GM19395 (cell line): Measurements from ENCODE around the gene PSMG4.

ENCODE experiments used
- ATAC-seq: cut with Tn5 transposase; IDR thresholded peaks from one replicate; pipeline ENCODE4 v1.9.1; 2021; ENCODE audit warnings: mild to moderate bottlenecking, moderate library complexity; ENCODE audit not compliant: unreplicated experiment

The PSMG4 gene

DNA sequence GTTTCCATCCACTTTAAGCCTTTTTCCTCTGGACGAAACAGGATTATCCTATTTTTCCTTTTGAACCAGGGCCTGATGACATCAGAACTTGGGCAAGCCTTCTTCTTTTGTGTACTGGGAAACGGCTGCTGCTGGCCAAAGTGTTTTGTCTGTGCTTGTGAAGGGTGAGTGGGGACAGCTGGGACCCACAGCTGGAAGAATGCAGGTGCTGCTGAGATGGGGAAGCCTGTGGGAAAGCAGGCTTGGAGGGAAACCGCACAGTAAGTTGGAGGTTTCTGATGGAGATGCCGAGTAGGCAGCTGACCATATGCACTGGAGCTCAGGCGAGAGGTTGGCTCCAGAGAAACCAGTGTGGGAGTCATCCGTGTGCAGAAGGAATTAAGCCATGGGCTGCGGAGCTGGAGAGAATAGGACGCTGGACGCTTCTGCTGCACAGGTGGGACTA is 8.5 kb upstream of the PSMG4 start:
- no peak for ATAC-seq

DNA sequence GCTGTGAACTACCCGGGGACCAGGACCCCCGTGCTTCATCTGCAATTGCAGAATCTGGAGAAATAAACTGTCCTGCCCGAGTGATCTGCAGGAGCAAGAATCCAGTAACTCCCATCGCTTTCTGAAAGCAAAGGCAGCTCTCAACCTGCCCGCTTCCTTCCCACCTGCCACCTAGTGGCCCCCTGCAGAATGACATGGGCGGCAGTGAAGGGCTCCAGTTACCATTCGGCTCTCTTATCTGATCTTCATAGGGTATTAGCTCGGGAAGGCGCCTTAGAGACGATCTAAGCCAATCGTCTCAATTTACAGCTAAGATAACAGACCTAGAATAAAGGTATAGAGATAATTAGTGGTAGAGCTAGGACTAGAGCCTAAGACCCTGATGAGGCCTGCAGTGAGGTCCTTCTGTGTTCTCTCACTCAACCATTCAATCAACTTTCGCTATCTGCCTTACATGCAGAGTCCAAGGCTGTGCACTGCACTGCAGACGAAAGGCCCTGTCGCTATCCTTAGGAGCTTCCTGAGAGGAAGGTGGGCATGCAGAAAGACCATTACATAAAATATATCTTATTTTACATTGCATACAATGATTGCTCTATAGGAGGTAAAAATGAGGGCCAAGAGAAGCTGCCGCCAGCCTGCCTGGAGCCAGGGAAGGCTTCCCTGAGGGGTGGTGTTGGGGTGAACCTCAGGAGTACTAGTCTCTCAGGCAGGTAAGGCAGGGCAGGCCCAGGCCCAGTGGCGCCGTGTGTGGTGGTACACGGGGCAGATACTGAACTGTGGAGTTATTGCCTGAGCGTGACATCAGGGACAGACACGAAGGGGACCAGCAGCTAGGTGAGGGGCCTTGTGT is 7.1 kb upstream of the PSMG4 start:
- ATAC-seq, result peak; percentile 85

DNA sequence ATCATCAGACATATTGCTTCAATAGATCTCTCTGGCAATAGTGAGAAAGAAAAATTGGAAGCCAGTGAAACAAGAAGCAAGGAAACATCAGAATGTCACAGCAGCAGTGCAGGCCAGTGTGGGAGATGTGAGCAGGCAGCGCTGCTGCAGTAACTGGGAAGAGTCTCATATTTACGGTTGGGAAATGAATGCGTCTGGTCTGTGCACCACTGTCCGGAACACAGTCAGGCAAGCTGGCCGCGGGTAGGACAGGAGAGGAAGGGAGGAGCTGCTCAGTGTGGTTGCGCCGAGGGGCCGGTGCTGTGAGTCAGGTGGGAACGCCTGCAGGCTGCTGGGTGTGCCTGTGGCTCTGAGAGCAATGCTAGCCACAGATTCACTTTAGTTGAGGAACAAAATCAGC is 6.4 kb upstream of the PSMG4 start:
- no peak for ATAC-seq

DNA sequence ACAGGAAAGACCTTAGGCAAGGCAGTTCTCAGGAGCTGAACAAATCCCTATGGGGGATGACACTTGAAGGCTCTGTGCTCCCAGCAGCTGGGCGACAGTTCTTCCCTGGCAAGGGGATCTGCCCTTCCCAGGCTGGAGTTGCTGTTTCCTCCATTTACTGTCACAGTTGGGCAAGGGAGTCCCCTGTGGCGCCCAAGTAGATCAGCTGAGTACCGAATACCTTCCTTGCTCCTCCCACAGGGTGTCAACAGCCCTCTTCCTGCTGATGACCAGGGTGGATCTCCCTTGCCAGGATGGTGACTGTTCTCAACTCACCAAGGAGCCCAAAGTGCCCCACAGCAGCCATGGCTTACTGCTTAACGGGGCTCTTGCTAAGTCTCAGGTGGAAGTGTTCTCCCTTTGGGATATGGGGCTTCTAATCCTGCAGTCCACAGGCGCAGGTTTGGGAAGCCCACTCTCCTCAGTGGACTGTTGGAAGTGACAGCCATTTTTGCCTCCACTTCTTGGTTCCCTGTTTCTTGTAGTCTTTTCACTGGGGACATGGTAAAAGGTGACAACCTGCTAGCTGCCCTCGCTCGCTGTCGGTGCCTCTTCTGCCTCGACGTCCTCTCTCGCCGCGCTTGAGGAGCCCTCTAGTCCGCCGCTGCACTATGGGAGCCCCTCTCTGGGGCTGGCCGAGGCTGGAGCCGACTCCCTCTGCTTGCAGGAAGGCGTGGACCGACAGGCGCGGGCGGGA is 5.7 kb upstream of the PSMG4 start:
- ATAC-seq, result no peak

DNA sequence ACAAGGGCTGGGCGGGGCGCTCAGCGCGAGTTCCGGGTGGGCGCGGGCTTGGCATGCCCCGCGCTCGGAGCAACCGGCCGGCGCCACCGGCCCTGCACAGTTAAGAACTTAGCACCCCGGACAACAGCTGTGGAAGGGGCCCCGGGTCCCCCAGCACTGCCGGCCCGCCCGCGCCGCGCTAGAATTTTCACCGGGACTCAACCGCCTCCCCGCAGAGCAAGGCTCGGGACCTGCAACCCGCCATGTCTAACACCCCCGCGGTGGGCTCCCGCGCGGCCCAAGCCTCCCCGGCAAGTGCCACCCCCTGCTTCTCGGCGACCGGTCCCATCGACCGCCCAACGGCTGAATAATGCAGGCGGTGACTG is 5.2 kb upstream of the PSMG4 start:
- ATAC-seq, result no peak

DNA sequence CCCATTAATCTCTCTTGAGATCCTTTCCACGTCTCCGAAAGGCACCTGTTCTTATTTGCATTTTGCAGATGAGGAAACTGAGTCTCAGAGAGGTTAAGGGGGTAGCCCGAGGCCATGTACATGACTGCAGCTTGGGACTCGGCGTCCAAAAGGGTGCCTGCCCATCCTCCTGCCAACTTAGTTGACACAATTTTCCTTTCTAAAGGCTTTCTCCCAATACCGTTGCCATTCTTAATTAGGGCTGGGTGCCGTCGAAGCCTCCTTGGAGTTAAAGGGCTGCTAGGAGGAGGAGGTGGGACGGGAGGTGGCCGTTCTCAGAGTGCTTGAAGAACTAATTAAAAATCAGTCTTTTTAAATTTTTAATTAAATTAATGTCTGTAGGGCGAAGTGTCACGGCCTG is 546 bp upstream of the PSMG4 start:
- ATAC-seq, result no peak

DNA sequence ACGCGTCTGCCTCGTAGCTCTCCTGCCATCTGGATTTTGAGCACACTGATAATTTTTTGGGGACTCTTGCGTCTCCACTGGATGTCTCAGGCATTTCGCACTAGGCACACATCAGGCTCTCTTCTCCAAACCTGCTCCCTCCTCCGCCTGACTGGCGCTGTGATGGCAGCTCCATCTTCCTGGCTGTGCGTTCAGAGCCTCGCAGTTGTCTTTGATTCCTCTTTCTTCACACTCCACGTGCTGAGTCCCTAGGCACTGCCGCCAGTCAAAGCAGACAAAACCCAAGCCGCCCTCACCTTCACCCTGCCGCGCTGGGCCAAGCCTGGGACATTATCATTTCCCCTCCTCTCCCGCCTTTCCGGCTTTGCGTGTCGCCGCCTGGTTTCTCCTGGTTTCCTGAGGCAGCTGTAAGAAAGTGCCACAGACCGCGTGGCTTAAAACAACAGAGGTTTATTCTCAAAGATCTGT is 778 bp downstream of the PSMG4 start:
- peak; percentile 48 for ATAC-seq

DNA sequence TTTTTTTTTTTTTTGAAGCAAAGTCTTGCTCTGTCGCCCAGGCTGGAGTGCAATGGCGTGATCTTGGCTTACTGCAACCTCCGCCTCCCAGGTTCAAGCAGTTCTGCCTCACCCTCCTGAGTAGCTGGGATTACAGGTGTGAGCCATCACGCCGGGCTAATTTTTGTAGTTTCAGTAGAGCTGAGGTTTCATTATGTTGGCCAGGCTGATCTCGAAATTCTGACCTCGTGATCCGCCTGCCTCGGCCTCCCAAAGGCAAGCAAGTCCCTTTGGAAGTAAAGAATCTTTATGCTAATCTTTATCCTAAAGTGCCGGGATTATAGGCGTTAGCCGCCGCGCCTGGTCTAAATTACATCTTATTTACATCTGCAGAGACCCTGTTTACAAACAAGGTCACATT is 1.5 kb downstream of the PSMG4 start:
- ATAC-seq, result no peak

DNA sequence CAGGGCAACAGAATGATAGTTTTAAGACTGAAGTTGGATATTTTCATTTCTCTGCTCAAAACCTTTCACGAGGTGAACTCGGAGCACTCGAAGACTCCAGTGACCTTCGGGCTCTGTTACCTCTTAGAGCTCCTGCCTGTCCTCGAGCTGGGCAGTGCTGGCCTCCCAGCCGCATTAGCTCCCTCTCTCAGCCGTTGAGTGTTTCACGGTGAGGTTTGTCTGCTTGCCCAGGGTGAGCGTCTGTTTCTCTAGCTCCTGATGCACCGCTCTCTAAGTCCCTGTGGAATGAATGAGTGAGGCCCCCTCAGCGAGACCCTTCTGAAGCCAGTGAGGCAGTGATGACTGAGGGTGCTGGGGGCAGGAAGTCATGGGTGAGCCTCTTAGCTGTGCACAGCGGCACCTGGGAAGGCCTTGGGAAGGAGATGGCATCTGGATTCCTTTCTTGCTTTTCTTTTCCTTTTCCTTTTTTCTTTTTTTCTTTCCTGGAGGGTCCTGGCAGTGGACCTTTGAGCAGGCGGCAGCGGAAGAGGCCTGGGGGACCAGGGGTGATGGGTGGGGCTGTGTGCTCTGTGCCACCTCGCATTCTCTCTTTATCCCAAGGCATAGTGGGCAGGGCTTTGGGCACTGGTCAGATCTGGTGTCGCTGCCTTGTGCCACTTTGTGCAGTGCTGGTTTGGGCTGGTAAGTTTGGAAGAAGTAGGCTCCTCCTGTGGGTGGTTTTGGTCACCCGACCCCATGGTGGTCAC is 2.2 kb downstream of the PSMG4 start:
- ATAC-seq, result no peak

DNA sequence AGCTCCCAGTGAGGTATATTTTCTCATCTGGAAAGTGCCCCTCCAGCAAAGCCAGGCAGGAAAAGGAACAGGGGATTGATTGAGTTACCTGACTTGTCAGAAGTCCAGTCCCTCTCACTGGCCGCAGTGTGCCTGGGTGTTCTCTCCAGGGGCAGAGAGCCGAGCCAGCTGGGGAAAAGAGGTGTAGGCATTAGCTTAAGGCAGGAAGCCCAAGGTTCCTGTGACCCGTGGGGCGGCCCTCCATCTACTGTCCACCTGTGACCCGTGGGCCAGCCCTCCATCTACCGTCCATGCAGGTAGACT is 2.7 kb downstream of the PSMG4 start:
- ATAC-seq, result no peak

DNA sequence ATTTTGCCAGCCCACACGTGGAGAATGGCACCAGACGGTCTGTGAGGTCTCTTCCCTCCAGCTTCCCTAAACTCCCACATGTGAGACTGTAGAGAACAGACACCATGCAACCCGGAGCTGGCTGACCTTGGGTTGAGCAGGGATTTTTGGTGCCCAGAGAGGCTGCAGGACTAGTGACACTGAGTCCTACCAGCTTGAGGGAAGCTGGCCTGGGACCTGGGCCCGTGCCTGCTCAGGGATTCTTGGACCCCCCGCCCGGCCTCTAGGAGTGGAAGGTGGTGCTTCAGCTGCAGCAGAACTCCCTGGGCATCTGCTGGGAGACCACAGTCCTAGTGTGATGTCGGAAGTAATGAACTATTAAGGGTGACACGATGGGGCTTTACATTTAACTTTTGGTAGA is 3.2 kb downstream of the PSMG4 start:
- no peak for ATAC-seq

DNA sequence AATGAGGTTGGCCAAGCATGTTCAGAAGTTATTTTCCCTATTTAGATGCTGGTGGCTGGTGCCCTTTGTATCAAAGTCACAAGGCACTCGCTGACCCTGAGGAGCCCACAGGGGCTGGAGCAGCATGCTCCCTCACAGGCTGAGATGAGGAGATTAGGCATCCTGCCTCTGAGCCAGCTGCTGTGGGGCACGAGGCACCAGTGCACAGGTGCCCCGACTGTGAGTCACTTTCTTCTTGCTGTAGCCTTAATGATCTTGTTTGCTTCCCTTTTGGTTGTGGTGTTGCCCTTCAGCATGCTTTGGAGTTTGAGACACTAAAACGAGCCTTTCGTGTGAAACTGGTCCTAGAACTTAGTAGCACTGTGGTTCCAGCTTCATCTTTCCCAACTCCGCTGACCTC is 4.3 kb downstream of the PSMG4 start:
- no peak for ATAC-seq

DNA sequence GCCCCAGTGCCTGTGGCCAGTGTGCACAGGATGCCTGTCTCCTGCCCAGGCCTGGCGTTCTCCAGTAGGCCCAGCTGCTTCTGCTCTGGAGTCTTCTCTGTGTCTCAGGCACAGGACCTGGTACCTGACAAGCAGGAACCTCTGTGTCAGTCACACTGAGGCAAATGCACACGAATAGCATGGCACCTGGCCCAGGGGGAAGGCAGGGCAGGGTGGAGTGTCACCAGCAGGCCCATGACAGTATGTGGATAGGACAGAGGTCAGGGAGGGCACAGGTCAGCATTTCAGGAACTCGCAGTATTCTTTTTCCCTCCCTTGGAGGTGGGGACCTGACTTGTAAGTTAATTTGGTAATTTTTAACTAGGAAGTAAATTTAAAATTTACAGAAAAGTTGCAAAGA is 5.6 kb downstream of the PSMG4 start:
- no peak for ATAC-seq

DNA sequence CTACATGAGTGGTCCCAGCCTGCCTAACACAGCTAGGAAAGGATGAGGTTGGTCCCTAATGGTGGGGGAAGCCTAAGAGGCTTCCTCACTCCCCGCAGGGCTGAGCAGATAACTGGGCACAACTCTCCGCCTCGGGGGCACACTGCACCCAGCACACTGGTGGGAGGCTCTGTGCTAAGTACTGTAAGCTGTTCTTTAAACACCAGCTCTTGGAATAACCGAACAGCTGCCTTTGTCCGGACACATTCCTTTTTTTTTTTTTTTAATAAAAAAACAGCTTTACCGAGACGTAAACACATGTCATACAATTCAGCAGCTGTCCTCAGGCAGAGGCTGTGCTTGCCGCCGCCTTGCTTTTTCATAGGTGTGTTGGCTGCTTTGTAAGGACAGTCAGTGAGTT is 6.9 kb downstream of the PSMG4 start:
- ATAC-seq, result no peak

DNA sequence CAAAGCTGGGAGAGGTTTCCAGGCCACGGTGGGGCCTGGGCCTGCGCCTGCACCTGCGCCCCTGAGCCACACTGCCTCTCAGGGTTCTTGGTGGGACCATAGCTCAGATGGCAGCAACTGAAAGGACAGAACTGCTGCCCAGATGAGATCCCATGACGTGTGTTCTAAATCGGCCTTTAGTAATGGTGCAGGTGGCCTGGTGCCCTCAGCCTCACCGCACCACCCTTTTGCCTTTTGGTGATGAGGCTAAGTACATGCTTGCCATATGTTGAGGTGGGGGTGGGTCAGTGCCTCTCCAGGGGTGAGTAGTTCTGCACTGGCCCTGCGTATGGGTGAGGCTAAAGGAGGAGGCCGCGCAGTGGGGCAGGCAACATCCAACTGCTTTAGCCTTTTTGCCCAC is 7.4 kb downstream of the PSMG4 start:
- ATAC-seq, result no peak

DNA sequence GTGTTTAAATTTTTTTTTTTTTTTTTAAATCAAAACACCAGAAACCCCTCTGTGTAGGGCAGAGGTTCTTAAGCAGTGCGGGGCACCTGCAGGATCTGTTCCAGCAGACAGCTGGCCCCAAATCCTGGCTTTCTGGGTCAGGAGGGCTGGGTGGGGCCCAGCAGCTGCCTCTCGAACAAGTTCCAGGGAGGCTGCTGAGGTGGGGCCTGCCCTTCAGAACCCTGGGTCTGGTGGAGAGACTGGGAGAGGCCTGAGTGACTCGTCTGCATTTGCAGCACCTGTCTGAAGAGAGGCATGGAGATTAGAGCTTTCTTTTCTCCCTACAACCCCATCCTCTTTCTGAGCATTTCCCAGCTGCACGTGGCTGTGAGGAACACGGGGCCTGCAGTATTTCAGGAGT is 8.4 kb downstream of the PSMG4 start:
- no peak for ATAC-seq

DNA sequence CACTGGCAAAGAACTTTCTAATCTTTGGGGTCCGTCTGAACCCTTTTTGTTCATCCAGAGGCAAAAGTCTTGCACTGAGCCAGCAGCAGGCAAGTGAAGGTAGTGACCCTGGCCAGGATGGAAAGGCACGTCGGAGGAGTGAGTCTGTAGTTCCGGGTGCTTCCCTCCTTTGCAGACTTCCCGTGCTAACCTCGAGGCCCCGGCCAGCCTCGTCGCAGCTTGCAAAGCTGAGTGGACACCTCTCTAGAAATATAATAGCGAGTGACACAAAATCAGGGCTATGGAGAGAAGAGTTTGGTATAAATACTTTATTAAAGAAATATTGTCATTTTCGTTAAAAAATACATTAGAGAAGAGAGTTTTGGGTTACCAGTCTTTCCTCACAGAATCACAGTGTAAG is 9.9 kb downstream of the PSMG4 start:
- no peak for ATAC-seq

DNA sequence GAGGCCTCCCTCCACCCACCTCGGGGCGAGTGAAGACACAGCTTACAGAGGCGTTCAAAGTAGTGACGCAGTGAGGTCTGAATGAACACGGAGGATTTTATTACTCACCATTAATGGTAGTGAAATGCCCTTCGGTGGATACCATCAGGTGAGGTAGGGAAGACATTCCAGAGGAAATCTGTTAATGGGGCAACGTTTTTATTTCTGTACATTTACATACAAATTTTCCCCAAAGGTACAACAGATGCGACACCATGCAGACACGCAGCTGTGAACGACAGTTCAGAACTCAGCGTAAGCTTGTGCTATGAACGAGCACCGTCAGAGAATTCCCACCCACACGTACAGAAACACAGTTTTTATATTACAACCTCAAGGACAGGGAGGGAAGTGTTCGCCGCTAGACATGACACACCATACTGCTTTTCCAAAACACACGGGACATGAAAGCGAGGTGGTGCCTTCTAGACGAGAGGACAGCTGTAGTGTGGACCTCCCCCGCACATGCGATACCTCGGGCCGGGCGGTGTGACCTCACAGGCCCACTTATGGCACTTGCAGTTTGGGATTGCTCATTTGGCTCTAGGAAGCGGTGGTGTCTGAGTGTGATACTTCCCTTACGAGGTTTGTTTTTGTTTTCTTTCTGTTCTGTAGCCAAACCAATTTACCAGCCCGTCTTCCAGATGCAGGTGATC is 10.7 kb downstream of the PSMG4 start:
- ATAC-seq, result no peak

DNA sequence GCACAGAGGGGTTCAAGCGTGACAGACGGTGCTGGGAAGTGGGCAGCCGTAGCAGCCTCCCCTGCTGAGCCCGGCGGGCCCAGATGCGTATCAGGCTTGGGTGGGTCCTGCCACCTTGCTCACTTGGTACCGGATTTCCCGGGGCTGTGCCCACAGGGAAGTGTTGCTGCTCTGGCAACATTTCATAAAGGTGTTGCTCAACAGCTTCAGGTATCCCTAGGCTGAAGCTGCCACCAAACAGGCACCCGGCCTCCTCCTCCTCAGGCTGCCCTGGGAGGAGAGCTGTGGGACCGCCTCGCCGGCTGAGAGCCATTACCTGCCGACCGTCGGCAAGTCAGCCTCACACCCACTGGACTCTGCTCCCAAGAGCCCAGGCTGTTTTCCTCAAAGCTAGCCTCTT is 11.5 kb downstream of the PSMG4 start:
- ATAC-seq, result no peak

DNA sequence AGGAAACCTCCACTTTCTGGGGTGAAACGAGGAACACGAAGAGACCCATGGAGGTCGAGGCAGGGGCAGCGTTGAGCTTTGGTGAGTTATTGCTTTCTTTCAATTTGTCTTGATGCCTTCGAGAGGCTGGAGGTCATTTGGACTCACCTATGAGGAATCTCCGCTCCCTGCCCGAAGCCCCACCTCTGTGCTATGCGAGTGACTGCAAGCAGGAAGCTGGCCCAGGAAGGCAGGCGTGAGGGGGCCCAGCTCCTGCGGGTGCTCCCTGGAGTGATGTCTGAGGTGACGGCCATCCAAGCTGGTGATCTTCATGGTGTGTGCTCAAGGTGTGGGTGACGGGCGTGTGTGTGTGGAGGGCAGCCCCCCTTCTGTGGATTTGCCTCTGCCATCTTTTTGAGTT is 13.0 kb downstream of the PSMG4 start:
- no peak for ATAC-seq

DNA sequence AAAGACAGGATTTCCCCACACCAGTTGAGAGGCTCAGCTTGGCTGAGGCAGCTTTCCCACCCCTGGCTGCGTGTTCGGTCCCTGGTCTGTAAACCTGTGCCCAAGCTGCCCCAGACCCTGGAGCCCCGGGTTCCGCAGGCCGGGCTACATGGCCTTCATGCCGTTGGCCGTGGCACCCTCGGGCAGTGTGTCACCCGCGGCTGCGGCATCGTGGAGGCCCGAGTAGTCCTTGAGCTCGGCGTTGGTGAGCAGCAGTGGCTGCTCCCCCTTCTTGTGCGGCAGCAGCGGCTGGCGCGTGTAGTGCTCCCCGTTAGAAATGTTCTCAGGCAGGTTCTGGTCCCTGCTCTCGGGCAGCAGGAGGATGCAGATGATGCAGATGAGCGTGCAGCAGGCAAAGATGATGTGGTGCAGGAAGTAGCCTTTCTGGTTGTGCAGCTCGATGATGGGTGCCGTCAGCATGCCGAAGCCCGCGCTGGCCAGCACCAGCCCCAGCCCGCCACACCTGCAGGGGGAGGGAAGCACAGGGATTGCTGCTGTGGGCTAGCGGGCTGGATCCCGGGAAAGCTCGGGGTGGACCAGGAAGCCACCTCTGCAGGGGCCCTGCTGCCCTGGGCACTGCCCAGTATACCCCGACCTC is 14.3 kb downstream of the PSMG4 start:
- ATAC-seq, result no peak
